NT2/D1 (cell line): ENCODE data around the gene TM9SF1.

ENCODE experiments used
- YY1 ChIP-seq: IDR thresholded peaks from 2 replicates; pipeline ENCODE4 v1.6.1; 2011; ENCODE audit not compliant: insufficient read length, insufficient read depth
- ZNF274 ChIP-seq: IDR thresholded peaks from 2 replicates; pipeline ENCODE4 v1.6.1; 2011; ENCODE audit warnings: mild to moderate bottlenecking, low read depth, low read length

DNA sequence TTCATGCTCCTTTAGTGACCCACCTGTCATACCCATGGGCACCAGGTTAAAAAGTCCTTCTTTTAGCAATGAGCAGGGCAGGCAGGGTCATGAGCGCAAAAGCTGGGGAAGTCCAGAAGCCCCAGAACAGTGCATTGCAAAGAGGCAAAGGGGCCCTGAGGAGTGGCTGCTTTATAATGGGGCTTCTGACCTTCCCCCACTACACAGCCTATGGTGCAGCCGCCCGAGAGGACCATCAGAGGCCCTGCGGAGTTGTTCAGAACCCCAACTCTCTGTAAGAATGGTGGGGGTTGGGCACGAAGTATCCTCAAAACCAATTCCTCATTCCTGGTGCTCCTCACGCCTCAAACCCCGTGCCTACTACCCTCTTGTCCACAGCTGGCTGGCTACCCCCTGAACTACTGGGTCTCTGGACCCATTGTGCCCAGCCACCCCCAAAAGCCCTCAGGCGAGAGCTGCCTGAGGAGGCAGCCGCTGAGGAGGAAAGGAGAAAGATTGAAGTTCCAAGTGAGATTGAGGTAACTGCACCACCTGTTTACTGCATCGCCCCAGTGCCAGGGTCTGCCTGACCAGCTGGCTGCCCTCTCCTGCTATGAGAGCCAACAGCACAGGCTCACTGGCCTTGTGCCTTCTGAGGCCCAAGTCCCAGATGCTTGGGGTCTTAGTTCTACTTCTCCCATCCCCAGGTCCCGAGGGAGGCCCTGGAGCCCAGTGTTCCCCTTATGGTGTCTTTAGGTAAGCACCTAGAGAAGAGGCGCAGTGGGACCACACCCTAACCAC, 16.7 kb downstream of the TM9SF1 start:
- TF ChIP-seq YY1 (no peak), ZNF274 (no peak)
